Activated T-helper 1 cell treated with Interleukin-2 at 50 U/mL for 16 hours (primary cell): ENCODE measurements around the gene BOK.

ENCODE experiments used
- DNase-seq: peaks from one replicate; pipeline ENCODE4 v3.0.0-alpha.2; 2020; ENCODE audit warnings: low read depth

The BOK gene

GRCh38 chr2:241603686-241604085 lies 45.1 kb downstream of the BOK start:
- no peak for DNase-seq

DNA sequence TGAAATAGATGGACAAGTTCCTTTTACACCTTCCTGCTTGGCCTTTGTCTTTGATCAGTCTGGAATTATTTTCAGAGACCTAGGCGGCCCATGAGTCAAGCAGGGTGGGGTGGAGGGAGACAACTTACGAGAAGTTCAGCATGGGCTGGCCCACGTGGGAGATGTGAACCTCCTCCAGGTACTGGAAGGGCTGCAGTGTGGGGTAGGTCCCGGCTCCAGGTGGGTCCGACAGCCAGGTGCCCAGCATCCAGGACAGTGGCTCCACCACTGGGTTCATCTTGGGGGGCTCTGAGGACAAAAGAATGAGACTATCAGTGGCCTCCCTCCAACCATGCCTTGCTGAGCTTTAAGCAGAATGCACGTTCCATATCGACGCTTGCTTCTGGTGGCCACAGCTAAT lies 47.6 kb downstream of the BOK start:
- DNase-seq = no peak

DNA sequence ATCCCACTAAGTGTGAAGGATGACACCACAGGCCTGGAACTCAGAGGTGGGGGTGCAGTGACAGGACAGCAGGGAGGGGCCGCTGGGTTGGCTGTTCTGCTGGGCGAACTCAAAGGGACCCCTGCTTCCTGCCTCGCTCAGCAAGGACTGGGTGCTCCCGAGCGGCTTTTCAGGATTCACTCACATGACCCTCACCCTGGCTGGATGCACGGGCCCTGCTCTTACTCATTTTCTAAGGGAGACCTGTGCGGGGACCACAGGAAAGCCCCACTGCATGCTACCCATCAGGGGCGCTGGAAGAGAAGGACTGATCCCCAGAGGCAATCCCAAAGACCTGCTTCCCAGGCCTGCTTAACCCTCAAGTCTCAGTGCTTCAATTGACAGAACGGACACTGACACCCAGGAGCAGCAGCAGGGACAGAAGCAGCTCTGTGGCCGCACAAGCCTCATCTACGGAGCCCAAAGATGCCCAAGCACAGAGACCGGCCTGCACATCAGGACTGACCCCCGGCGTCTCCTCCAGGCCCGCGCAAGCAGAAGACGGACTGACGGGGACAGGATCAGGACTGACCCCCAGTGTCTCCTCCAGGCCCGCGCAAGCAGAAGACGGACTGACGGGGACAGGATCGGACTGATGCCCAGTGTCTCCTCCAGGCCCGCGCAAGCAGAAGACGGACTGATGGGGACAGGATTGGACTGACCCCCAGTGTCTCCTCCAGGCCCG lies 48.8 kb downstream of the BOK start:
- DNase-seq = no peak

DNA sequence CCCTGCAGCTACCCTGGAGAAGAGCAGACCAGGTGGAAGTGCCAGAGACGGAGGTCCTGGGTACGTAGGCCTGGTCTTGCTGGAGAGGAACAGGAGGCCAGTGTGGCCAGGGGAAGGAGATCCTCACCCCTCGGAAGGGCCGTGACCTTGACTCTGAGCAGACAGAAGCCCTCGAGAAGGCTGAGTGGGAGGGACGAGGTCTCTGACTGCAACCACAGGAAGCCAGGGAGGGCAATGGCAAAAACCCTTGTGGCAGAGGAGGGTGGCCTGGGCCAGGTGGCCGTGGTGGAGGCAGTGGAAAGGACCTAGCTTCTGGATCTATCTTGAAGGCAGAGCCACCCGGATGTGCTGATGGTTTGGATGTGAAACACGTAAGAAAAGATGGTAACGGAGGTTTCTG lies 50.3 kb downstream of the BOK start:
- DNase-seq = no peak

GRCh38 chr2:241609859-241610793 lies 51.6 kb downstream of the BOK start:
- peak; percentile 86 for DNase-seq

DNA sequence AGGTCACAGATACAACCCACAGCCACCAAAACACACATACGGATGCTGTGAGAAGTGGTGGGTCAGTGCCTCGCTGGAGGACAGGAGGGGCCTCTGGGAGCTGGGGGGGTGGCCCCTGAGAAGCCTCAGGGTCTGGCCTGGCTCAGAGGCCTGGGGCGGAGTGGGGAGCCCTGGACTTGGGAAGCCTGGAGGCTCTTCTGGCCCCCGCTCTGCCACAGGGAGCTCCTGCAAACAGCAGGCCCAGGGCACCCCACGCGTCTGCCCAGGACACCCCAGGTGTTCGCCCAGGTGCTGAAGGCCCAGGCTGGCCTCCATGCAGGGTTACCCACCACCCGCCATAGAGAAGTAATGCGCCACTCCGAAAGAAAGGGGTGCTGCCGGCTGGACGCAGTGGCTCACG lies 52.5 kb downstream of the BOK start:
- DNase-seq = no peak

DNA sequence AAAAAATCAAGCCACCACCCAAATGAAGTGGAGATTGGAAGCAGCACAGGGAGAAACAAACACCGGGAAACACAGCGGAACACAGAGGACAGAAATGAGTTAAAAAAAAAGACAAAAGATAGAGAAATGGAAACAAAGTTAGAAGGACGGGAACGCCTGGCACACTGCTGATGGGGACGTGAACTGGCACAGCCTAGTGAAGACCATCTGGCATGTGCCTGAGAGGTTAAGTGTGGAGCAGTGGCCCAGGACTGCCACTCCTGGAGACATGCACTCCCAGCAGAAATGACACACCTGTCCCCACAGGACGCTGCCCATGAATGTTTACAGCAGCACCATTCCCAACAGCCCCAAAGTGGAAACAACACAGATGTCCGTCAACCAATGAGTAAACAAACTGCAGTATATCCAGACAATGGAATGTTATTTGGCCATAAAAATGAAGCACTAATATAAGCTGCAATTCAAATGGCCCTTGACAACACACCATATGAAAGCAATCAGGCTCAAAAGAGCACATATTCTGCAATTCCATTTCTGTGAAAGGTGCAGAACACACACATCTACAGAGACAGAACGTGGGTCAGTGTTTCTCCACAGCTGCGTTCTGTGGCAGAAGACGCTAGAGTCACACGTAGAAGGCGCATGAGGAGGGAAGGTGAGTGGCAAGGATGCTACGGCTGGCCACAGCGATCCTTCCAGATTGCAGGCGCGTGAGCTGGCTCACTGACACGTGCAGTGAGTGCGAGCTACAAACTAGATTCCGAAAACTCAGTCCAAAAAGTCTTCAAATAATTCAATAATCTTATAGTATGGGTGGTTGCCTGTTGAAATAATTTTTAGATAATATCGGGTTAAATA lies 53.8 kb downstream of the BOK start:
- DNase-seq = no peak

DNA sequence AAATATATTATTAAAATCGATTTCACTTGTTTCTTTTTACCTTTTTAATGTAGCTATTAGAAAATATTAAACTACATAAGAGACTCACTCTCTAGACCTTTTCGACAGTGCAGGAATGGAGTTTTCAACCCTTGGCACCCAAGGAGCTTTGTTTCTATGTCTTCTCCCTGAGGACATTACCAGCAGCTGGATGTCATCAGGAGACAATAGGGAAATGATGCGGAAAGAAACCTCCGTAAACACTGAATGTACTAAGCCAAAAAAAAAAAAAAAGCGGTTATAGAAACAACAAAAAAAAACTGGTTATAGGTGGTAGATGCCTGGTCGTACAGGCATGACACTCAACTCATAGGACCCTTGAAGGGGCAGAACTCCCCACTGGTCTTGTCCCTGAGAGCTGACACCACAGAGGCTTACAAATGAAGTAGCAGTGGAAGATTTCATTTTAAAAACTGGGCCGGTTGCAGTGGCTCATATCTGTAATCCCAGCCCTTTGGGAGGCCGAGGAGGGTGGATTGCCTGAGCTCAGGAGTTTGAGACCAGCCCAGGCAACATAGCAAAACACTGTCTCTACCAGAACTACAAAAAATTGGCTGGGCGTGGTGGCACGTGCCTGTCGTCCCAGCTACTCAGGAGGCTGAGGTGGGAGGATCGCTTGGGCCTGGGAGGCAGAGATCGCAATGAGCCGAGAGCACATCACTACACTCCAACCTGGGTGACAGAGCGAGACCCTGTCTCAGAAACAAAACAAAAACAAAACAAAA lies 54.7 kb downstream of the BOK start:
- DNase-seq = no peak

DNA sequence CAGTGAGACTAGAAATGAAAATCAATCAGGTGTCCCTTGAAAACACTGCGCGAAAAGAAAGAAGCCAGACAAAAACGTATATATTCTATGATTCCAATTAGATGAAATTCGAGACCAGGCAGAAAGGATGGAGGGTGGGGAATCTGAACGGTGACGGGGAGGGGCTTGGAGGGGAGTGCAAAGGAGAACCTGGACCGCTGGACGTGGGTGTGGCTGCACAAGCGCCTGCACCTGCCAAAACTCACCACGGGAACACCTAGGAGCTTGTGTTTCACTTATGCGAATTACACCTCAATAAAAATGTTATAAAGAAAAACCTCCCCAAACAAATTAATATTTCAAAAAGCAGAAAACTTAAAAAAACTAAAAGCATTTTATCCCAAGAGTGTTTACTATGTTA lies 56.5 kb downstream of the BOK start:
- no peak for DNase-seq

DNA sequence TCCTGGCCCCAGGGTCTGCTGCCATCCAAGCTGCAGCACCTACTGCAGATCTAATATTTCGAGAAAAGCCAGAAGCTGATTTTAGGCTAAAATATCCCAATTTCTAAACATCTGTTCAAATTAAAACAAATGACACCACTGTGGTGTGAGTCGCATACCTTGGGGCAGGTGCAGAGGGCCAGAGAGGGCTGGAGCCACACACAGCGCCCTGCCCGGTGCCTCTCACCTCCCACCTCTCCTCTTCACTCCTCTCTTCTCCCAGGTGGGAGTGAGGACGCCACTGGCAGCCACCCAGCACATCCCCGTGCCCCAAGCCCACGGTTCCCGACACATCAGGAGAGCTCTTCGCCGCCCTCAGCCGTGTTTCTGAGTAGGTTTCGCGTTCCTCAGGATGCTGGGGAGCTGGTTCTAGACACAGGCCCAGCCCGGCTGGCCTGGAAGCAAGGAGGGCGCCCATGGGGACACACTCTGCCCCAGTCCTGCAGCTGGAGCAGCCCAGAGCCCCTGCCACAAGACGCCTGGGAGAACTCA lies 57.0 kb downstream of the BOK start:
- DNase-seq = no peak

GRCh38 chr2:241616168-241617125 lies 57.9 kb downstream of the BOK start:
- no peak for DNase-seq

DNA sequence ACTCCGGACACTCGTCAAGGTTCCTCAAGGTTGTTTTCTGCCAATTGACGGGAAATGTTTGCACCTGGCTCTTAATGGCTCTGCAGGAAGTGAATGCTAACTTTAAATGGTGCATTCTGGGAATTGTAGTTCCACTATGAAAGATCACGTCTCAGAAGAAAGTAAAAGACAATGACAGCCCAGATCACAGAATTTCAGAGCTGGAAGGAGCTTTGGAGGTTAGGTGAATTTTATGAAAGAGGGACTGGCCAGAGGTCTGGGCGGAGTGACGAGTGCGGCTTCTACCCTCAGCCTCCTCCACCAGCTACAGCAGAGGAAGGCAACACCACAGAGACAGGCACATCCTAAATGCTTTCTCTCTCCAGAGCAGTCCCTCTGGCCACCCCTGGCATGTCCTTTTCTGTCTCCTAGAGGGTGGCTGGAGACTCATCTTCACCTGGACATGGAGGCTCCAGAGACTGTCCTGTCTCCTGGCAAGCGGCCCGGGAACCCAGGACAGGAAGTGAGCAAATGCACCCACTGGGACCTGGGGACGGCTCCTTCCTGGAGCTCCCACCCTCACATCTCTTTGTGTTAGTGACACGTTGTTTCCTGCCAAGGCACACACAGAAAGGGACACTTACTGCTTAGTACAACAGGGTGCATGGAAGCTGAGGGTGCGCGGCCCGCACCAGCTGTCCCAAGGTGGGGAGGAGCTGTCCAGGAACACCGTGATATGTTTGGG lies 59.0 kb downstream of the BOK start:
- no peak for DNase-seq

GRCh38 chr2:241618296-241618805 lies 59.8 kb downstream of the BOK start:
- no peak for DNase-seq

GRCh38 chr2:241618829-241619228 lies 60.3 kb downstream of the BOK start:
- no peak for DNase-seq

- DNase-seq = no peak
Measured at GRCh38 chr2:241619597-241620418, 61.3 kb downstream of the BOK start.

DNA sequence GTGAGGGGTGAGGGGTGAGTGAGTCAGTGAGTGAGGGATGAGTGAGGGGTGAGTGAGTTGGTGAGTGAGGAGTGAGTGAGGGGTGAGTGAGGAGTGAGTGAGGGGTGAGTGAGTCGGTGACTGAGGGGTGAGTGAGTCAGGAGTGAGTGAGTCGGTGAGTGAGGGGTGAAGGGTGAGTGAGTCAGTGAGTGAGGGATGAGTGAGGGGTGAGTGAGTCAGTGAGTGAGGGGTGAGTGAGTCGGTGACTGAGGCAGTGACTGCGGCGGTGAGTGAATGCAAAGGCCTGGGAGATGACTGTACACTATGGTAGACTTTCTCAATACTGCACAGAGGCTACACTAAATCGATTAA lies 61.8 kb downstream of the BOK start:
- no peak for DNase-seq
